Measurements from ENCODE around the gene TSPAN4. TPM values are rescaled to one million over a fixed set of nuclear protein-coding genes. Genes with fewer than 3 reads are reported as not detected.
A peak's percentile ranks its signal among the peaks of the same experiment; 100 is the strongest.

TSPAN4 gene
- total and polyA plus RNA-seq, 10 donors: 32.1 to 140 (median 107) TPM

- Histone ChIP-seq H3K36me3 (peaks cover 0 to 54% (median 38%) of the 10 kb centered on the region in 6 donors), H3K4me1 (peaks cover 27 to 96% (median 63%) of the 10 kb centered on the region in 6 donors), H3K27ac (peak overlapping the region in 1 of 8 donors; percentile 31), H3K9me3 (no peaks in the 10 kb centered on the region), H3K27me3 (replicated peaks in 1 of 7) (peaks cover 0 to 42% (median 0%) of the 10 kb centered on the region in 7 donors), H3K4me3 (no peak overlapping the region)
- intact Hi-C loops (cut with DNase I; ENCODE audit: low total_unique reads): no loop called here
- WGBS, 5 donors: 91 to 97% (median 94%) methylated on average over 7 to 14 of the region's 14 CpGs
- peak; percentile 76 for DNase-seq
- TF ChIP-seq CTCF (IDR thresholded peaks at IDR 0.05 in 8 of 11, conservative IDR thresholded peaks at IDR 0.05 in 3 of 11) (no peak), POLR2AphosphoS5 (IDR thresholded peaks at IDR 0.05) (peak in 2 of 3 donors; percentile 13 to 61)
Measured at GRCh38 chr11:836274-836673, 6.4 kb upstream of the TSPAN4 start.

- intact Hi-C loops (cut with DNase I; ENCODE audit: low total_unique reads): no loop called here
- Histone ChIP-seq H3K27me3 (replicated peaks in 1 of 7) (peaks cover 0 to 38% (median 0%) of the 10 kb centered on the region in 7 donors), H3K27ac (no peak overlapping the region), H3K4me3 (no peak overlapping the region), H3K4me1 (peaks cover 30 to 96% (median 64%) of the 10 kb centered on the region in 6 donors), H3K36me3 (peaks cover 0 to 54% (median 38%) of the 10 kb centered on the region in 6 donors), H3K9me3 (no peaks in the 10 kb centered on the region)
- no peak for DNase-seq
- TF ChIP-seq CTCF (IDR thresholded peaks at IDR 0.05 in 8 of 11, conservative IDR thresholded peaks at IDR 0.05 in 3 of 11) (no peak), POLR2AphosphoS5 (IDR thresholded peaks at IDR 0.05) (peak in 2 of 3 donors; percentile 1 to 3), POLR2A (IDR thresholded peaks at IDR 0.05) (no peak)
- 81 to 91% (median 88%) methylated on average over 8 to 9 of the region's 9 CpGs for WGBS, 5 donors
Measured at GRCh38 chr11:836700-837099, 6.0 kb upstream of the TSPAN4 start.

GRCh38 chr11:837189-837989 is 5.3 kb upstream of the TSPAN4 start:
- Histone ChIP-seq H3K36me3 (peaks cover 0 to 54% (median 38%) of the 10 kb centered on the region in 6 donors), H3K9me3 (no peaks in the 10 kb centered on the region), H3K27ac (peak overlapping the region in 1 of 8 donors; percentile 16), H3K4me3 (no peak overlapping the region), H3K4me1 (peaks cover 26 to 94% (median 61%) of the 10 kb centered on the region in 6 donors), H3K27me3 (replicated peaks in 1 of 7) (peaks cover 0 to 31% (median 0%) of the 10 kb centered on the region in 7 donors)
- no peak for TF ChIP-seq CTCF (IDR thresholded peaks at IDR 0.05 in 8 of 11, conservative IDR thresholded peaks at IDR 0.05 in 3 of 11)
- TF ChIP-seq POLR2A (IDR thresholded peaks at IDR 0.05): no peak
- peak in 2 of 3 donors; percentile 37 to 58 for TF ChIP-seq POLR2AphosphoS5 (IDR thresholded peaks at IDR 0.05)
- 78 to 85% (median 82%) methylated on average over 9 to 22 of the region's 22 CpGs for WGBS, 5 donors
- intact Hi-C loops (cut with DNase I; ENCODE audit: low total_unique reads): no loop called here
- no peak for DNase-seq

GRCh38 chr11:837990-838307 is 4.7 kb upstream of the TSPAN4 start:
- TF ChIP-seq CTCF (IDR thresholded peaks at IDR 0.05 in 8 of 11, conservative IDR thresholded peaks at IDR 0.05 in 3 of 11) (no peak), POLR2A (IDR thresholded peaks at IDR 0.05) (no peak), POLR2AphosphoS5 (IDR thresholded peaks at IDR 0.05) (no peak)
- intact Hi-C loops (cut with DNase I; ENCODE audit: low total_unique reads): no loop called here
- H3K27ac ChIP-seq: peak overlapping the region in 2 of 8 donors; percentile 8 to 16
- no peaks in the 10 kb centered on the region for H3K9me3 ChIP-seq
- H3K36me3 ChIP-seq: peaks cover 0 to 54% (median 38%) of the 10 kb centered on the region in 6 donors
- WGBS, 5 donors: 78 to 83% (median 81%) methylated on average over 1 to 8 of the region's 8 CpGs; no CpG with 5 or more reads in 1 of the 5 donors
- H3K4me1 ChIP-seq: peaks cover 25 to 94% (median 59%) of the 10 kb centered on the region in 6 donors
- DNase-seq: no peak
- peaks cover 0 to 27% (median 0%) of the 10 kb centered on the region in 7 donors for H3K27me3 ChIP-seq (replicated peaks in 1 of 7)
- no peak overlapping the region for H3K4me3 ChIP-seq

Measured in spleen (tissue), 11 donors.